Heart left ventricle (tissue), 16 donors: ENCODE results near the gene PYGO2. TPM values are rescaled to one million over a fixed set of nuclear protein-coding genes. Genes with fewer than 3 reads are reported as not detected.

Experiments used
- ATAC-seq, 4 donors: fragments of 200-7000 bp; cut with Tn5 transposase; one replicate each; pipeline ENCODE4 v1.9.1; 2020 to 2022; ENCODE audit warnings: moderate library complexity in 4 of 4, mild to moderate bottlenecking in 3 of 4, moderate number of reproducible peaks in 1 of 4
- DNase-seq, 5 donors: peaks; one replicate each; pipeline ENCODE4 v3.0.0-alpha.2; 2020
- H3K27ac ChIP-seq, 12 donors: fragments of 200-600 bp; sonication (generic) in 4 of 12; one replicate each; pipeline versions ENCODE4 v1.5.0 to v1.8.0; 2016 to 2022; ENCODE audit warnings: mild to moderate bottlenecking in 2 of 12
- H3K27me3 ChIP-seq, 9 donors: fragments of 200-600 bp; sonication (generic) in 2 of 9; one replicate each; pipeline versions ENCODE4 v1.5.1 to v1.8.0; 2016 to 2022; ENCODE audit warnings: mild to moderate bottlenecking in 3 of 9
- H3K36me3 ChIP-seq, 9 donors: fragments of 200-600 bp; sonication (generic) in 2 of 9; one replicate each; pipeline versions ENCODE4 v1.5.0 to v1.8.0; 2018 to 2022; ENCODE audit warnings: mild to moderate bottlenecking in 2 of 9
- H3K4me1 ChIP-seq, 12 donors: fragments of 200-600 bp; sonication (generic) in 4 of 12; one replicate each; pipeline versions ENCODE4 v1.5.0 to v1.8.0; 2016 to 2022; ENCODE audit warnings: mild to moderate bottlenecking in 3 of 12
- H3K4me3 ChIP-seq, 12 donors: fragments of 200-600 bp; sonication (generic) in 4 of 12; one replicate each; pipeline versions ENCODE4 v1.5.0 to v1.8.0; 2017 to 2022; ENCODE audit warnings: mild to moderate bottlenecking in 9 of 12, moderate library complexity in 4 of 12
- H3K9me3 ChIP-seq, 12 donors: fragments of 200-600 bp; sonication (generic) in 4 of 12; one replicate each; pipeline versions ENCODE4 v1.5.0 to v1.8.0; 2016 to 2022; ENCODE audit warnings: mild to moderate bottlenecking in 1 of 12
- CTCF ChIP-seq, 12 donors: fragments of 200-600 bp; sonication (generic) in 4 of 12; IDR thresholded peaks; one replicate each; pipeline versions ENCODE4 v1.5.0 to v1.8.0; 2018 to 2022; ENCODE audit warnings: antibody characterized with exemption in 12 of 12, mild to moderate bottlenecking in 5 of 12
- POLR2A ChIP-seq, 2 donors: fragments of 450-650 bp; IDR thresholded peaks; one replicate each; pipeline ENCODE4 v1.6.1; 2017; ENCODE audit warnings: antibody characterized with exemption in 2 of 2, mild to moderate bottlenecking in 2 of 2, moderate library complexity in 2 of 2
- WGBS, 4 donors: extraction: QIAGEN DNeasy Blood & Tissue Kit in 2 of 4; methylation state at CpG; one replicate each; pipeline versions ENCODE4 v1.1.5 to v1.1.7; 2013 to 2018; 5-methylcytosine and 5-hydroxymethylcytosine counted together
- intact Hi-C, 10 donors: fragments of 100-400 bp; cut with DNase I; formaldehyde crosslinking; loops; one replicate each; pipeline versions ENCODE4 v1.11.1 to v1.14.2; 2022
- polyA plus RNA-seq, 2 donors: library from polyadenylated mRNA; stranded (reverse); fragments of 200-250 nt; gene quantifications; one replicate each; pipeline ENCODE4 v1.2.3, GENCODE V29; 2013
- total RNA-seq, 9 donors: library from RNA; depleted of rRNA in 2 of 9; stranded (reverse); fragments of >200 nt in 2 of 9; fragmentation: NEBNext Ultra II Directional in 3 of 9; extraction: Animal tissue kit (Norgen Biotek cat#: 25700) in 3 of 9; gene quantifications; one replicate each; pipeline versions ENCODE4 v1.1.0 to v1.2.4, GENCODE V29; 2016 to 2023
- donor health status: ischemic (EF 13 %, LVEDD 7.1; RV severe dilation, severe dysfunction).
- donor health status: healthy with polysubstance abuse.
- donor health status: DM: no; HTN: yes; CAD: no.
- donor health status: DM: no; HTN: no; CAD: no.
- donor health status: ischemic (EF 25% LVEDD 6.9; RV normal size, moderate dysfunction).
- donor health status: ischemic (EF 25% LVEDD 5.7; RV mildly dilated, moderate dysfunction).
- donor health status: healthy.
- donor health status: DM: yes; HTN: yes; CAD: no.
- donor health status: ischemic (EF 35%, LVEDD 5.7; RV mildly dilated, moderate dysfunction).
- donor health status: nonischemic (EF 11% LVEDD 7.7; RV severe dilation, severe dysfunction).
- donor health status: DM: yes; HTN: yes; CAD: no.
- donor health status: PGD.
- donor health status: ischemic (EF 29% LVEDD 5.4; RV normal size, mild dysfunction).
- donor health status: nonischemic (EF 23%, LVEDD 6.1; RV moderate dilation, normal function).

The PYGO2 gene
- total and polyA plus RNA-seq, 11 donors, result 9.7 to 19.2 (median 16.3) TPM

- peaks cover 5 to 66% (median 50%) of the 10 kb centered on the region in 12 donors for H3K4me1 ChIP-seq
- ATAC-seq (peak; percentile 2 to 14 (median 5)), DNase-seq (peak in 3 of 5 donors; percentile 36 to 77 (median 60))
- no peaks in the 10 kb centered on the region for H3K36me3 ChIP-seq
- H3K27ac ChIP-seq, result peak within 1 kb of the TSS; percentile 77 to 98 (median 96)
- H3K4me3 ChIP-seq, result peak within 1 kb of the TSS; percentile 70 to 96 (median 84)
- WGBS, 4 donors, result 0 to 1% (median 0%) methylated on average over 25 to 35 of the region's 35 CpGs
- no peaks in the 10 kb centered on the region for H3K9me3 ChIP-seq
- H3K27me3 ChIP-seq, result no peaks in the 10 kb centered on the region
- TF ChIP-seq CTCF (IDR thresholded peaks at IDR 0.05) (no peak), POLR2A (IDR thresholded peaks at IDR 0.05) (no peak)
- intact Hi-C loops, result loop anchor here in 5 of 10 donors (1.0 to 5.0 kb wide), 6 partner anchors 14 to 66 kb away; partner anchors contain the start of genes ADAM15 (in 4 of the 5), CKS1B (in 2 of the 5), PMVK (in 1 of the 5) and PYGO2 (in 1 of the 5)
Observed at GRCh38 chr1:155002464-155003226, 41.1 kb upstream of the PYGO2 start, which contains the start of gene ZBTB7B. Gene ZBTB7B, plus strand, starts transcription at chr1:155002802. Its CDS starts 11,859 bp downstream, at chr1:155014661.

DNA sequence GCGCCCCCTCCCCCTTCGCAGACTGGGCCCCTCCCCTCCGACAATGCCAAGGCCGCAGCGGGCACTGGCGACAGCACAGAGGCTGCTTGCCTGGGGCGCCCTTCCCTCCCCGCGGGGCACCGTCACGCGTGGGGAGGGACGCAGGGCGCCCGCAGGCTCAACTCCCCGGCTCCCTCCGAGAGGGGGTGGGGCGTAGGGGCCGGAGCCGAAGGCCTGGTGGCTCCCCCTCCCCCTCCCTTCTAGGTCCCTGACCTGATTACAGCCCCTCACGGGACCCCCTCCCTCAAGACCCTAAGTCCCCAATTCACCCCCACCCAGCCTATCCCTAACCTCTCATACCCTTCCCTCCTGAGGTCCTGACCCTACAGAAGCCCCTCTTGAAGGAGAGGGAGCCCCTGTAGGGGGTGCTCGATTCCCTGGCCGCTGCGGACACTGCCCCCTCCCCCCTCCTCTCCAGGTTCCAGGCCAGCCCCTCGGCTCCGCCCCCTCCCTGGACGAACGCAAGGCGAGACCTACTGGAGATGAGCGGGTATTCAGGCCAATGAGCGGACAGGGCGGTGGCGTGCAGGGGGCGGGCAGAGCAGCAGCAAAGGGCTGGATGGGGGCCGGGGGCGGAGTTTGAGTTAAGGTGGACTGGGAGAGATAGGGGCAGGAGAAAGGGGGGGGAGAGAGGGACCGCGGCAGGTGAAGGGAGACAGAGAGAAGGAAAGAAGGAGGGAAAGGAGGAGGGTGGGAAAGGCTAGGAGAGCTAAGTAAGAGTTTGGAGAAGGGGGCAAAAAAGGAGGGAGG, 40.3 kb upstream of the PYGO2 start:
- Histone ChIP-seq H3K27me3 (no peaks in the 10 kb centered on the region), H3K4me3 (peak overlapping the region; percentile 70 to 96 (median 84)), H3K4me1 (peaks cover 5 to 64% (median 43%) of the 10 kb centered on the region in 12 donors), H3K27ac (peak overlapping the region; percentile 77 to 98 (median 95)), H3K36me3 (no peaks in the 10 kb centered on the region), H3K9me3 (no peaks in the 10 kb centered on the region)
- intact Hi-C loops, result loop anchor here in 6 of 10 donors (1.0 to 5.0 kb wide), 9 partner anchors 15 to 65 kb away; partner anchors contain the start of genes ADAM15 (in 4 of the 6), CKS1B (in 3 of the 6), FLAD1 (in 1 of the 6) and PMVK (in 1 of the 6)
- 0 to 1% (median 1%) methylated on average over 31 to 38 of the region's 38 CpGs for WGBS, 4 donors
- peak; percentile 84 to 90 (median 89) for ATAC-seq
- peak; percentile 100 for DNase-seq
- TF ChIP-seq POLR2A (IDR thresholded peaks at IDR 0.05) (peak in 1 of 2 donors; percentile 70), CTCF (IDR thresholded peaks at IDR 0.05) (peak in 10 of 12 donors; percentile 12 to 63 (median 45))

DNA sequence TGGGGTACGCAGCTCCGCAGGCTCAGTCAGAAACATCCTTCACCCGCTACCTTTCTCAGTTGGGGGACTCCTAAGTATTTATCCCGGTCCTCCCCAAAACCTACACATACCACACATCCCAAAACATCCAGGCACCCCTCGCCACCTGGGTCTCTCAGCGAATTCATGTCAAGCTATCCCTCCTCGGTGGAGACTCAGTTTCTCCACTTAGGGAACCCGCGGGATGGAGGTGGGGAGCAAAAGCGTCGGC, 39.8 kb upstream of the PYGO2 start:
- TF ChIP-seq POLR2A (IDR thresholded peaks at IDR 0.05) (no peak), CTCF (IDR thresholded peaks at IDR 0.05) (no peak)
- intact Hi-C loops, result loop anchor here in 6 of 10 donors (2.0 to 5.0 kb wide), 6 partner anchors 19 to 51 kb away; partner anchors contain the start of genes ADAM15 (in 4 of the 6), CKS1B (in 1 of the 6), FLAD1 (in 1 of the 6) and PYGO2 (in 1 of the 6)

More for the DNA sequence above, 39.8 kb upstream of the PYGO2 start:
- ATAC-seq, result no peak
- H3K9me3 ChIP-seq, result no peaks in the 10 kb centered on the region
- 0 to 2% (median 1%) methylated on average over 10 to 11 of the region's 11 CpGs for WGBS, 4 donors
- H3K27me3 ChIP-seq, result no peaks in the 10 kb centered on the region
- H3K27ac ChIP-seq, result peak overlapping the region; percentile 77 to 98 (median 95)
- peaks cover 5 to 59% (median 38%) of the 10 kb centered on the region in 12 donors for H3K4me1 ChIP-seq
- H3K36me3 ChIP-seq, result no peaks in the 10 kb centered on the region
- peak in 1 of 5 donors; percentile 25 for DNase-seq
- peak overlapping the region; percentile 70 to 96 (median 84) for H3K4me3 ChIP-seq
